GM18951 (cell line): Measurements from ENCODE around the gene RGMA.

Source experiments
- POLR2A ChIP-seq: IDR thresholded peaks from 4 replicates; pipeline ENCODE4 v1.6.1; 2011; ENCODE audit warnings: mild to moderate bottlenecking; ENCODE audit not compliant: insufficient read length, insufficient read depth; ENCODE audit errors: extremely low read depth
- in situ Hi-C: fragments of 300-500 bp; cut with MboI; formaldehyde crosslinking; loops from one replicate; pipeline ENCODE4 v1.12.0; 2022; ENCODE audit warnings: low sequenced_read_pairs, mixed read lengths, inconsistent platforms; ENCODE audit not compliant: unreplicated experiment

Gene RGMA

DNA sequence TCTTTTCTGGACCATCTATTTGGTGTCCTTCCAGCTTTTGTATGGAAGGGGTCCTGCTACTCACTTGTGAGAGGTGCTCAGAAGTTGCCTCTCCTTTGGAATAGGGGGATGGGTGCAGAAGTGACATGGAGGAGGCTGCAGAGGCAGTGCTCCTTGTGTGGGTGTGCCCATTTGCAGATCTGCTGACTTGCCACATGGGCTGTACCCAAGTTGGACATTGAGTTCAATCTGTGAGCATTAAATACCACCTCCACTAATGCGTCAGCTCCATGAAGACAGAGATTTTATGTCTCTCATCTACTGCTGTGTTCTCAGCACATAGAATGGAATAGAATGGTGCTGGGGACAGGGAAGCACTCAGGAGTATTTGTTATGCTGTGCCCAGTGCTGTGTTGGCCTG, 76.2 kb downstream of the RGMA start:
- no peak for TF ChIP-seq POLR2A
- in situ Hi-C loops, result no loop called here

DNA sequence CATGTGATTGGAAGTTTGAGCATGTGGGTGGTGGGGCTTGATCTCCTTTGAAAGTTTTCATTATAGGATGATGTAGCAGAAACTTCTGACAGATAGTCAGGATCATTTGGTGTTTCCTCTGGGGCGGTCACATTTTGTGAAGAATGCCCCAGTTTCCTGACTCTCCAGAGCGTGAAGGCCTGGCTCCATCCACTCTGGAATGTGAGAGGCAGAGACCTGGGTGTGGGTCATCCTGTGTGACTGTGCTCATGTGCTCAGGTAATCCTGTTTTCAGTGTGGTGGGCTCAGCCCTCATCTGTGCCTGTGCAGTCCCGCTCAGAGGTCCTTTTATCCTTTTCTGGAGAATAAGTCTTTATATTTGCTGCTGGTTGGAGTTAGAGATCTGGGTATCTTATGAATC, 81.0 kb downstream of the RGMA start:
- no peak for TF ChIP-seq POLR2A
- in situ Hi-C loops, result no loop called here

GRCh38 chr15:93005133-93005532, 83.9 kb downstream of the RGMA start:
- TF ChIP-seq POLR2A, result no peak
- in situ Hi-C loops, result no loop called here

GRCh38 chr15:93001881-93002280, 87.1 kb downstream of the RGMA start:
- TF ChIP-seq POLR2A, result no peak
- in situ Hi-C loops, result no loop called here

DNA sequence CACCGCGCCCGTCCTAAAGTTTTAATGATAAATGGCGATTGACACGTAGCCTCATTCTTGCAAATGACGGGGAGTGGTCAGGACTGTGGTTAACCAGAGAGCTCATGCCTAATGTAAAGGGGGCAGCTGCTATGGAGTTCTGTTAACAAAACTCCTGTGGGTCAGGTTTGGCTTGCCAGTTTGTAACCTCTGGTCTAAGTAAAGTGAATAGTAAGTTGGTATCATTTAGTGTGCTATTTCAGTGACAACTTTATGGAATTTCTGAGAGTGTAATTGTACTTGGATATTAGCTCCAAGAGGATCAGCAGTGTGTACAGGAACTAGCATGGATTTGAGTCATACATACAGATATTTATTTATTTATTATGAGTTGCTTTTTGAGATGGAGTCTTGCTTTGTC, 87.9 kb downstream of the RGMA start:
- in situ Hi-C loops, result no loop called here
- TF ChIP-seq POLR2A, result no peak

DNA sequence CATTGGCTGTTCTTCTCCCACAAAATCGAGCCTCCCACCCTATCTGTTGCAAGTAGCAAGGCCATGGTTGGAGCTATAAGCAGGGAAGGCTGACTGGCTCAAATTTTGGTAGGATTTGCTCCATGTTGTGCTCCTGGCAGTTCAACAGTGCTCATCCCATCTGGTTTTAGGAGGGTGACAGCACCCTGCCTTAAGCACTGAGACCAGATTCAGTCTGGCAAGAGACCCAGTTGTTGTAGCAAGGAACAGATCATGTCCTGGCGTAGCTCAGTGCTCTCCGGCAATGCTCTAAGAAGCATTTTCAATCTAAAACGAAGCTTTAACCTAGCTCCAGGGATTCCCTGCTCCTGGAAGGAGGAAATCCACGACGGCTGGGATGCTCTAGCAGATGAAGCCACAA, 91.2 kb downstream of the RGMA start:
- TF ChIP-seq POLR2A, result no peak
- in situ Hi-C loops, result no loop called here

- in situ Hi-C loops, result no loop called here
- TF ChIP-seq POLR2A, result no peak
These were observed 96.3 kb downstream of the RGMA start for GRCh38 chr15:92992720-92993119.

DNA sequence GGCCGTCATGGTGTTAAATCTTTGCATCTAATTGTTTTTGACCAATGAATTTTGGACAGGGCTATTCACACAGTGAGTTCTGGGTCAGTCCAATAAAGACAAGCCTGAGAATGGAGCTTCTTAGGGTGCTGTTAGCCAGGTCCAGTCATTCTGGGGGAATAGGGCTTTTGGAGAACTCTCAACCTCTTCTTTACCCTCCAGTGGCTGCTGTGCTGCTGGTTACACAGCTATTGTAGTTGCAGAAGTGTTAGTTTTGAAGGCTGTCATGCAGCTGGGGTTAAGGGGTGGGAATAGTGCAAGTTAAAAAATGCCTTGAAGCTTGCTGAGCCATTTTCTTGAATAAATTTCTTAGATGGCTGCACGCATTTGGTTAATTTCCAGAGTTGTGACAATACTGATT, 99.0 kb downstream of the RGMA start:
- in situ Hi-C loops, result no loop called here
- no peak for TF ChIP-seq POLR2A

DNA sequence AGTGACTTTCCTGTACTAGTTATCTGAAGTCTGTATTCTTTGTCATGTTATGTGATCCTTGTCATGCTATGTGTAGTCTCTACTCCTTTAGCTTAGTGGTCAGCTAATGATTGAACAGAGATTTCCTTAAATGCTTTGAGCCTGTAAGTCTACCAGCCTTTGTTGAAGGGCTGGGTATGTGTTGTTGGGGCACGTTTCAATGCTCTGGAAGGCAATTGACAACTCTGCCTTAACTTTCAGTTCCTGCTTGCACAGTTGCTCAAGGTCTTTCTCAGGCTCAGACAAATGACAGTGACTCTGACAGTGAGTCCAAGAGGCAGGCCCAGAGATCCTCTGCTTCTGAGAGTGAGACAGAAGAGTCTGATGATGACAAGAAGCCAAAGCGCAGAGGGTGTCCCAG, 99.5 kb downstream of the RGMA start:
- in situ Hi-C loops, result no loop called here
- no peak for TF ChIP-seq POLR2A
